Measurements from ENCODE around the gene POSTN. TPM values are rescaled to one million over a fixed set of nuclear protein-coding genes. Genes with fewer than 3 reads are reported as not detected.
"Not testable (repeated sequence)": the region's sequence is repeated elsewhere in the genome, so short reads cannot be mapped to it uniquely, and the experiment has no call there.

The POSTN gene
- total RNA-seq, 1 donor from 2014 or later = 4.4 TPM

DNA sequence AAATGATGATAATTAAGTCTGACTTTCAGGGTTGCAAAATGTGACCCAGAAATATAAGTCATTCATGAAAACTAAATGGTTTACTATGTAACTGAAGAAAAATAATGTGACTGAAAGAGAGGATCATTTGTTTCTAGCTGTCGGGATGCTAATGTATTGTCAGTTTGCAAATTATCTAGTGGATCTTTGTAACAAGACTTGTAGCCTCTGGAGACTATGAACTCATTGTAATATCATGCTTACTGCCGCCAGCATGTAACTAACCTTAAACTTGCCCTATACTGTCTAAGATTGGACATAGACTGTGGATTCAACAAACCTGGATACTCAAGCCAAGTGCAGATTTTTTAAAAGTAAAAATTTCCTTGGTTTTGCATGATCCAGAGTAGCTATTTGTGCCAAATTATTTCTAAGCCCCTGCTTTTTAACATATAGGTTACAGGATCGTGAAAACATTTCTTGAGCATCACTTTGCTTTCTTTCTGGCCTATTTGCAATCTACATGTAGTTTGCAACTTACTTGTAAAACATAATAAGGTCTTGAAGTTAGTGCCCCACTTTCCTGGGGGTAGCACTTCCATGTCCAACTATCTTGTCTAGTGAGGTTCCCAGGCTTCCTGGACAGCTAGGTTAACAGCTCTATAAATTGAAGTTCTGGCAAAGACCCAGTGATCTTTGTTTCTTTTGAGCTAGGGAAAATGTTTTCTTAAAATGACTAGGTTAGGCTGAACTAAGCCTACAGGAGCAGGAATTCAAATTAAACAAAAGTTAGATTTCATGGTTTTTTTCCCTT, 3.3 kb upstream of the POSTN start:
- intact Hi-C loops (cut with DNase I) = loop anchor here (1.0 kb wide), 1 partner anchor 493 kb away; no protein-coding TSS in a partner anchor
- ATAC-seq (no peak), DNase-seq (ENCODE audit: missing footprints) (no peak)

DNA sequence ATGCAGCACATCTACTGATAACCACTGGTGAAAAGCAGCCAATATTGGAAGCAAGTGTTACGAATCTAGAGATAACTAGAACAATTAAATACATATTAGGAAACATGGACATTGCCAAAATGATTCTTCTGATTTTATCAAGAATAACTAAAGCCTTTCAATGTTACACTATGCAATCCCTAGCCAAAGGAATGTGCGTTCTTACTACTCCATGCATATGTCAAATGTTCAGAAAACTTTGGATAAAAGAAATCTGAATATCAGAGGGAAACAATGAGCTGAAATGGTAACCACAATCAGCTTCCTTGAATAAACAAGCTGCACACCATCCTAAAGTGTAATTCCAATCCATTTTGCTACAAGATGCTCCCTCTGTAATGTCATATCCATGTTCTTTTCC, 951 bp upstream of the POSTN start:
- intact Hi-C loops (cut with DNase I) = no loop called here
- ATAC-seq (no peak), DNase-seq (ENCODE audit: missing footprints) (no peak)

- ATAC-seq (no peak), DNase-seq (ENCODE audit: missing footprints) (no peak)
- intact Hi-C loops (cut with DNase I) = no loop called here
Measured at GRCh38 chr13:37597477-37598025, 1.0 kb downstream of the POSTN start.

GRCh38 chr13:37596805-37597204, 1.8 kb downstream of the POSTN start:
- ATAC-seq = no peak
- intact Hi-C loops (cut with DNase I) = no loop called here
- DNase-seq (ENCODE audit: missing footprints) = no peak

- intact Hi-C loops (cut with DNase I) = no loop called here
- no peak for DNase-seq (ENCODE audit: missing footprints)
- ATAC-seq = no peak
Measured at GRCh38 chr13:37595162-37595561, 3.4 kb downstream of the POSTN start.

DNA sequence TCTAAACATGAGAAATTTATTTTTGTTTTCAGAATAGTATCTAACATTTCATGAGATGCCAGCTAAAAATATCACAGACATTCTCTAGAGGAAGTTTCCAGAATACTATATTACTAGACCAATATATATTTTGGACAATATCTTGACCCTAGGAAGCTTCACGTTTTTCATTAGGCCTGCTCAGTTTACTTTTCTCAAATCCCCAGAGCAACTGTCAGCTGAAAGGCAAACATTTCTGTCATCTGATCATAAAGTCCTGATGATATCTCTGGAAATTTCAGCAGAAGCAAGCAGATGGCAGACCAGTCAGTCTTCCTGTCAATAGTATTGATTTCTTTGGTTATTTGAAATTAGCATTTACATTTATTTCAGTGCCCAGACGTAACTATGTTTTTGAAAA, 4.0 kb downstream of the POSTN start:
- ATAC-seq = no peak
- no peak for DNase-seq (ENCODE audit: missing footprints)
- intact Hi-C loops (cut with DNase I) = no loop called here

- intact Hi-C loops (cut with DNase I); ATAC-seq; DNase-seq (ENCODE audit: missing footprints): not testable (repeated sequence)
Measured at GRCh38 chr13:37589381-37589780, 9.2 kb downstream of the POSTN start.

GRCh38 chr13:37587236-37587635, 11.3 kb downstream of the POSTN start:
- ATAC-seq = no peak
- no peak for DNase-seq (ENCODE audit: missing footprints)
- intact Hi-C loops (cut with DNase I) = no loop called here

GRCh38 chr13:37586164-37586563, 12.4 kb downstream of the POSTN start:
- no peak for ATAC-seq
- intact Hi-C loops (cut with DNase I) = no loop called here

GRCh38 chr13:37585541-37585940, 13.0 kb downstream of the POSTN start:
- no peak for DNase-seq (ENCODE audit: missing footprints)
- ATAC-seq = no peak
- intact Hi-C loops (cut with DNase I) = no loop called here

More at GRCh38 chr13:37586164-37586563, 12.4 kb downstream of the POSTN start:
- DNase-seq (ENCODE audit: missing footprints) = no peak

DNA sequence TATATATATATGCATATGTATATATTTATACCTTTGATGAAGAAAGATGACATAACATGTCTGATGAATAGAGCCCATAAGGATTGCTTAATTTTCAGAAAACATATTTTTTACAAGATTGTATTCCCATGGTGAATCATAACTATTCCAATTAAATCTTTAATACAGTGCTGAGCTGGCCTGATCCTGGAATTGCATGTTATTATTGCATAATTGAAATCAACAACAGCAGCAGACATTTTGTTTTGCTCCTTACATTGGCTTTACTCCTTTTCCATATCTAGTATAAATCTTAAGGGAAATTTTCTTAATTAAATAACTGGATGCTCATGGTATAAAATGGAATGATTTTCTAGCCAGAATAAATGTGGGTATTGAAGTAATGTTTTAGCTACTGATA, 22.0 kb downstream of the POSTN start:
- ATAC-seq = no peak
- intact Hi-C loops (cut with DNase I) = no loop called here
- no peak for DNase-seq (ENCODE audit: missing footprints)

- DNase-seq (ENCODE audit: missing footprints) (no peak), ATAC-seq (no peak)
- intact Hi-C loops (cut with DNase I) = no loop called here
Measured at GRCh38 chr13:37565425-37565824, 33.1 kb downstream of the POSTN start.

GRCh38 chr13:37561031-37561430, 37.5 kb downstream of the POSTN start:
- DNase-seq (ENCODE audit: missing footprints) = no peak
- intact Hi-C loops (cut with DNase I) = no loop called here
- no peak for ATAC-seq

- ATAC-seq = no peak
Measured at GRCh38 chr13:37560526-37560925, 38.0 kb downstream of the POSTN start.

DNA sequence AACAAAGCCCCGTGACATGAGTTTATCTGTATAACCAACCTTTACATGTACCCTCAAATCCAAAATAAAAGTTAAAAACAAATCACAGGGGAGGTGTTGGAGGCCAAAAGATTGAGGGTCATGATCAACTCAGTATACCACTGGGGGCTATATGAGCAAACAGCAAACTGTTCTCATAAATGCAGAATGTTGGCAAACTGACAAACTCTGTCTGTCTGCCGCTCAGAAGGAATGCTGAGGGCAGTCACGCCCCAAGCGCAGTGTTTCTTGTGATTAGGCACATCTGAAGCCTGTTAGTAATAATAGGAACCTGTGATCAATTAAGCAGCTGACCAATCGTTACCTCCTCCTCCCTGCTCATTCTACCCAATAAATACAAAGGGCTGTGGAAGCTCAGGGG, 39.8 kb downstream of the POSTN start:
- ATAC-seq; intact Hi-C loops (cut with DNase I); DNase-seq (ENCODE audit: missing footprints): not testable (repeated sequence)

More at GRCh38 chr13:37560526-37560925, 38.0 kb downstream of the POSTN start:
- intact Hi-C loops (cut with DNase I) = no loop called here
- no peak for DNase-seq (ENCODE audit: missing footprints)

DNA sequence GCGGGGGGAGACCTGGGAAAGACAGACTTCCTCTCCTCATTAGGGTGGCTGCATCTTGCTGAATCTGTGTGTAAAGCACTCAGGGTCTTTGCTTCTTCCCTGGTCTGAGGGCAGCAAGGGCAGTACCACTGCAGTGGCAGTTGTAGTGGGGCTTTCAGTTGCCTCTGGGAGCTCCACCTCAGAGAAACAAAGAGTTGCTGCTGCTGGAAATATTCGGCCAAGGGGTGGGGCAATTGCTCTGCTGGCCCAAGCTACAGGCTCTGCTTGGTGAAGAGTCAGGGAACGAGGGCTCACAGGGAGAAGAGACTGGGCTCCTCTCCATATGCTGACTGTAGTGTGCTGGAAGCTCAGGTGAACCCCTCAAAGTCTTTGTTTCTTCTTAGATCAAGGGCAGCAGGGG, 52.5 kb downstream of the POSTN start:
- DNase-seq (ENCODE audit: missing footprints) = no peak
- intact Hi-C loops (cut with DNase I) = no loop called here
- ATAC-seq = no peak

- ATAC-seq (no peak), DNase-seq (ENCODE audit: missing footprints) (no peak)
- intact Hi-C loops (cut with DNase I) = no loop called here
Measured at GRCh38 chr13:37544995-37545394, 53.6 kb downstream of the POSTN start.

DNA sequence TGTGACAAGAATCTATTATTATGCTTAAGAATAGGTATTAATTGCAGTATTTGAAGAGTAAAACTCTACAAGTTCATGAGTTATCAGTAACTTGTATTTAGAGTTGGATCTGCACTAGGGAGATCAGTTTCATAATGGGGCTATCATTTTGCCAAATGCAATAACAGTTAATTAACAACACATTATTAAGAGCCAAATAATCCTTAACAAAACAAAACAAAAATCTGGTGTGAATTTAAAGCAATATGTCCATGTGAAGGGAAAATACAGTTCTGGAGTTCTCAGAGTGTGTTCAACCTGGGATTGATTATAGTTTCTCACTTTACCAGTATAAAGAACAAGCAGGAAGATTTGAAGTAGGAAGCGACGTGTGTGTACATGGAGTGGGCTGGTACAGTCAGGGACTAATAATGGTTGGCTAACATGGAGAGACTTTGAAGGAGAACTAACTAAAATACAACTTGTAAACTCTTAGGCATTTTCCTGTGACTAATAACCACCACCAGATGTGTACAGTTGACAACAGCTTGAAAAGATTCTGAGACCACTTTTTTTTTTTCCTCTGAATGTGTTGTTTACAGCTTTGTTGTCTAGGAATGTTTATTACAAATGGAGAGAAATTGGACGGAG, 58.5 kb downstream of the POSTN start:
- intact Hi-C loops (cut with DNase I) = no loop called here
- DNase-seq (ENCODE audit: missing footprints) (no peak), ATAC-seq (no peak)

GRCh38 chr13:37539170-37539569, 59.4 kb downstream of the POSTN start:
- DNase-seq (ENCODE audit: missing footprints) = no peak
- ATAC-seq = no peak
- intact Hi-C loops (cut with DNase I) = no loop called here

DNA sequence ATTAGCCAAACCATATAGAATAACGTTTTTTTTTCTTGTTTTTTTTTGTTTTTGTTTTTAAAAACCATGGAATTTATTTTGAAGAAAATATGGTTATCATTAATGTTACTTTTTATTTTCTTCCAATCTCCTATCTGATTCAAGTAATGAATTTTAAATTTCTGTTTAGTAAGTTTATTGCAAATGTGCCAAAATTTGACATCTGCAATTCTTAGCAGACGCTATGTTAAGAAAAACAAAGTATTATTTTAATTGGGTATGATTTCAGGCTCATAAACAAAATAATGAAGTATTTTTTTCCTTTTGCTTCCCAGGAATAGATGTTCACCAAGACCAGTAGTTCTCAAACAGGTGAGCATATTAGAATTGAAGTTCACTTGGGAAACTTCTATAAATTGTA, 63.1 kb downstream of the POSTN start:
- DNase-seq (ENCODE audit: missing footprints) (no peak), ATAC-seq (no peak)
- intact Hi-C loops (cut with DNase I) = no loop called here

All from Right ventricle myocardium inferior (tissue), 1 donor.